ENCODE data around the gene SHROOM3.

The SHROOM3 gene

GRCh38 chr4:76572224-76572623 is 137.2 kb downstream of the SHROOM3 start:
- no peaks in the 10 kb centered on the region for H3K36me3 ChIP-seq (ENCODE audit: control insufficient read depth, insufficient read depth, low read length)
- no peaks in the 10 kb centered on the region for H3K27me3 ChIP-seq (ENCODE audit: control insufficient read depth, insufficient read depth, low read length)
- H3K4me1 ChIP-seq (ENCODE audit: control insufficient read depth, insufficient read depth, low read length), result peaks cover 17% of the 10 kb centered on the region
- no peak overlapping the region for H3K27ac ChIP-seq (ENCODE audit: low read depth, low read length)
- no peak overlapping the region for H3K9ac ChIP-seq (ENCODE audit: low read depth, low read length)
- H3K9me3 ChIP-seq (ENCODE audit: control insufficient read depth, insufficient read depth, low read length), result no peaks in the 10 kb centered on the region
- H3K4me3 ChIP-seq (ENCODE audit: low read depth, low read length), result no peak overlapping the region

GRCh38 chr4:76576824-76577223 is 141.8 kb downstream of the SHROOM3 start:
- no peaks in the 10 kb centered on the region for H3K36me3 ChIP-seq (ENCODE audit: control insufficient read depth, insufficient read depth, low read length)

GRCh38 chr4:76578002-76578560 is 143.1 kb downstream of the SHROOM3 start:
- Histone ChIP-seq H3K27me3 (ENCODE audit: control insufficient read depth, insufficient read depth, low read length) (no peaks in the 10 kb centered on the region), H3K27ac (ENCODE audit: low read depth, low read length) (no peak overlapping the region), H3K9me3 (ENCODE audit: control insufficient read depth, insufficient read depth, low read length) (no peaks in the 10 kb centered on the region), H3K9ac (ENCODE audit: low read depth, low read length) (no peak overlapping the region), H3K4me3 (ENCODE audit: low read depth, low read length) (no peak overlapping the region), H3K36me3 (ENCODE audit: control insufficient read depth, insufficient read depth, low read length) (no peaks in the 10 kb centered on the region), H3K4me1 (ENCODE audit: control insufficient read depth, insufficient read depth, low read length) (no peaks in the 10 kb centered on the region)

More at GRCh38 chr4:76576824-76577223, 141.8 kb downstream of the SHROOM3 start:
- Histone ChIP-seq H3K9me3 (ENCODE audit: control insufficient read depth, insufficient read depth, low read length) (no peaks in the 10 kb centered on the region), H3K27ac (ENCODE audit: low read depth, low read length) (no peak overlapping the region), H3K9ac (ENCODE audit: low read depth, low read length) (no peak overlapping the region), H3K4me1 (ENCODE audit: control insufficient read depth, insufficient read depth, low read length) (0 out of 2 replicates have a peak, but pooled peaks cover under 1% of the 10 kb centered on the region), H3K4me3 (ENCODE audit: low read depth, low read length) (no peak overlapping the region), H3K27me3 (ENCODE audit: control insufficient read depth, insufficient read depth, low read length) (no peaks in the 10 kb centered on the region)

GRCh38 chr4:76579596-76580375 is 144.8 kb downstream of the SHROOM3 start:
- H3K4me1 ChIP-seq (ENCODE audit: control insufficient read depth, insufficient read depth, low read length), result peaks cover 5% of the 10 kb centered on the region
- no peak overlapping the region for H3K4me3 ChIP-seq (ENCODE audit: low read depth, low read length)
- H3K36me3 ChIP-seq (ENCODE audit: control insufficient read depth, insufficient read depth, low read length), result no peaks in the 10 kb centered on the region
- H3K9ac ChIP-seq (ENCODE audit: low read depth, low read length), result no peak overlapping the region
- H3K27ac ChIP-seq (ENCODE audit: low read depth, low read length), result no peak overlapping the region
- H3K9me3 ChIP-seq (ENCODE audit: control insufficient read depth, insufficient read depth, low read length), result no peaks in the 10 kb centered on the region
- H3K27me3 ChIP-seq (ENCODE audit: control insufficient read depth, insufficient read depth, low read length), result no peaks in the 10 kb centered on the region

DNA sequence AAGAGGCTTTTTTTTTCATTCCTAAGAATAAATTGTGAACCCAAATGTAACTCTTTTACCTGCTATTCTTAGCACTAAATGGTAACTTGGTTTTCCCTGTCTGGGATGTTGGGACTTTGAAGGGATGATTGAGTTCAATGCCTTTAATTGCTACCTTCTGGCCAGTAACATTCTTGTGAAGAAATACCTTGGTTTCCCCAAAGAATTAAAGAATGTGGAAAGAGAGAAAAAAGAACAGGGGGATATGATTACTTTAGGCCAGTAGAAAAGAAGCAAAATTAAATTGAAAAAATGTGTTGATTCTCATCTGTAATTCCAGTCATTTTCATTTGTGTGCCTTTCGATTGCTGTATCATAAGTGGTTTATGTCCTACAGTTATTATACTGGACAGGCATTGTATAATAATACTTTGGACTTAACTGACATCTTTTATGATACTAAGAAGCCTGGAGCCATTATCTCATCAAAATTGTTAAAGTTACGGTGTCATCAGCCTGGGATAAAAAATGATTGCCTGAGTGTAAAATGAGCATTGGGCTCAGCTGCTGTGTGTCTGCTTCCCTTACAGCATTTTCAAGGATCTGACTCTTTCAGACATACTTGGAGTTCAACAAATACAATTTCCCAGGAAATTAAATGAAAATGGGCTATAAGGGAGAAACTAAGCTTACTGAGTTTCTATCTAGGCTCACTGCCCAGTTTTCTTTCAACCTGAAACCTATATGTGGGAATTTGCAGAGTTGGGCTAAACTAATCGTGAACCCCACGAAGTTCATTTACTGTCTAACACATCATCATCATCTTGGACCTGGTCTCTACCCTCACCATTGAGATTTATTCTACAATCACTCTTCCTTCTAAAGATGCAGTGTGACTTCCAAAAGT is 146.3 kb downstream of the SHROOM3 start:
- H3K4me1 ChIP-seq (ENCODE audit: control insufficient read depth, insufficient read depth, low read length), result peaks cover 18% of the 10 kb centered on the region
- no peaks in the 10 kb centered on the region for H3K9me3 ChIP-seq (ENCODE audit: control insufficient read depth, insufficient read depth, low read length)
- H3K36me3 ChIP-seq (ENCODE audit: control insufficient read depth, insufficient read depth, low read length), result no peaks in the 10 kb centered on the region
- no peak overlapping the region for H3K9ac ChIP-seq (ENCODE audit: low read depth, low read length)
- H3K27me3 ChIP-seq (ENCODE audit: control insufficient read depth, insufficient read depth, low read length), result no peaks in the 10 kb centered on the region
- no peak overlapping the region for H3K4me3 ChIP-seq (ENCODE audit: low read depth, low read length)
- H3K27ac ChIP-seq (ENCODE audit: low read depth, low read length), result no peak overlapping the region

- no peak overlapping the region for H3K27ac ChIP-seq (ENCODE audit: low read depth, low read length)
- no peaks in the 10 kb centered on the region for H3K27me3 ChIP-seq (ENCODE audit: control insufficient read depth, insufficient read depth, low read length)
- H3K9me3 ChIP-seq (ENCODE audit: control insufficient read depth, insufficient read depth, low read length), result no peaks in the 10 kb centered on the region
- H3K36me3 ChIP-seq (ENCODE audit: control insufficient read depth, insufficient read depth, low read length), result no peaks in the 10 kb centered on the region
- peaks cover 27% of the 10 kb centered on the region for H3K4me1 ChIP-seq (ENCODE audit: control insufficient read depth, insufficient read depth, low read length)
- H3K4me3 ChIP-seq (ENCODE audit: low read depth, low read length), result no peak overlapping the region
- no peak overlapping the region for H3K9ac ChIP-seq (ENCODE audit: low read depth, low read length)
Measured at GRCh38 chr4:76582074-76582816, 147.2 kb downstream of the SHROOM3 start.

DNA sequence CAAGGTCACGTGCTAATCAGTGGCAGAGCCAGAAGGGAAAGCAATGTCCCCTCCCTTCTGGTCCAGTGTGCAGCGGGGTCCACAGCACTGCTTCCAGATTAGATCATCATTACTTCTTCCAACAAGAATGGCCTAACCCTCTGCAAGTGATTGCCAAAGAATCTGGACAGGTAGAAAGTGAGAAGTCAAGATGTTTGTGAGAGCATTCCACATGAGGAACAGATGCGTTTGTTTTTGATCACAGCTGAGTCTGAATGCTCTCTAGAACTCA is 147.7 kb downstream of the SHROOM3 start:
- H3K27me3 ChIP-seq (ENCODE audit: control insufficient read depth, insufficient read depth, low read length), result no peaks in the 10 kb centered on the region
- no peak overlapping the region for H3K9ac ChIP-seq (ENCODE audit: low read depth, low read length)
- peaks cover 32% of the 10 kb centered on the region for H3K4me1 ChIP-seq (ENCODE audit: control insufficient read depth, insufficient read depth, low read length)
- H3K27ac ChIP-seq (ENCODE audit: low read depth, low read length), result no peak overlapping the region
- H3K9me3 ChIP-seq (ENCODE audit: control insufficient read depth, insufficient read depth, low read length), result no peaks in the 10 kb centered on the region
- H3K4me3 ChIP-seq (ENCODE audit: low read depth, low read length), result no peak overlapping the region
- no peaks in the 10 kb centered on the region for H3K36me3 ChIP-seq (ENCODE audit: control insufficient read depth, insufficient read depth, low read length)

GRCh38 chr4:76584241-76585152 is 149.5 kb downstream of the SHROOM3 start:
- Histone ChIP-seq H3K36me3 (ENCODE audit: control insufficient read depth, insufficient read depth, low read length) (no peaks in the 10 kb centered on the region), H3K27me3 (ENCODE audit: control insufficient read depth, insufficient read depth, low read length) (no peaks in the 10 kb centered on the region), H3K9me3 (ENCODE audit: control insufficient read depth, insufficient read depth, low read length) (no peaks in the 10 kb centered on the region), H3K9ac (ENCODE audit: low read depth, low read length) (no peak overlapping the region), H3K4me1 (ENCODE audit: control insufficient read depth, insufficient read depth, low read length) (peaks cover 48% of the 10 kb centered on the region), H3K27ac (ENCODE audit: low read depth, low read length) (no peak overlapping the region), H3K4me3 (ENCODE audit: low read depth, low read length) (no peak overlapping the region)

- Histone ChIP-seq H3K27me3 (ENCODE audit: control insufficient read depth, insufficient read depth, low read length) (no peaks in the 10 kb centered on the region), H3K9ac (ENCODE audit: low read depth, low read length) (no peak overlapping the region; the same call in 1 of the 2 replicates), H3K4me3 (ENCODE audit: low read depth, low read length) (peak overlapping the region; percentile 66), H3K4me1 (ENCODE audit: control insufficient read depth, insufficient read depth, low read length) (peaks cover 54% of the 10 kb centered on the region), H3K9me3 (ENCODE audit: control insufficient read depth, insufficient read depth, low read length) (no peaks in the 10 kb centered on the region), H3K36me3 (ENCODE audit: control insufficient read depth, insufficient read depth, low read length) (no peaks in the 10 kb centered on the region), H3K27ac (ENCODE audit: low read depth, low read length) (peak overlapping the region; percentile 73)
Measured at GRCh38 chr4:76585272-76585671, 150.2 kb downstream of the SHROOM3 start.

GRCh38 chr4:76585897-76586360 is 150.9 kb downstream of the SHROOM3 start:
- peak overlapping the region; percentile 66 for H3K4me3 ChIP-seq (ENCODE audit: low read depth, low read length)
- H3K9ac ChIP-seq (ENCODE audit: low read depth, low read length), result peak overlapping the region; percentile 64
- no peaks in the 10 kb centered on the region for H3K9me3 ChIP-seq (ENCODE audit: control insufficient read depth, insufficient read depth, low read length)
- no peaks in the 10 kb centered on the region for H3K27me3 ChIP-seq (ENCODE audit: control insufficient read depth, insufficient read depth, low read length)
- H3K27ac ChIP-seq (ENCODE audit: low read depth, low read length), result peak overlapping the region; percentile 73
- H3K4me1 ChIP-seq (ENCODE audit: control insufficient read depth, insufficient read depth, low read length), result peaks cover 61% of the 10 kb centered on the region
- no peaks in the 10 kb centered on the region for H3K36me3 ChIP-seq (ENCODE audit: control insufficient read depth, insufficient read depth, low read length)

All from HUES48 (cell line).